Caco-2 (cell line): Measurements from ENCODE around the gene FAM76B. TPM values are rescaled to one million over a fixed set of nuclear protein-coding genes. Genes with fewer than 3 reads are reported as not detected.

Source experiments
- BruUV-seq: library from RNA; stranded (reverse); fragments of 400-500 nt; replicated peaks from 2 replicates; lab custom pipeline; 2021; lab: Mats Ljungman, UMichigan
- CTCF ChIA-PET: fragments of 300-600 bp; sonication (Branson Sonifier 250); formaldehyde crosslinking; loops from one replicate; lab custom pipeline; 2022; ENCODE audit warnings: antibody characterized with exemption; lab: Charles Lee
- POLR2A ChIA-PET: fragments of 300-600 bp; sonication (Branson Sonifier 250); formaldehyde crosslinking; loops from one replicate; lab custom pipeline; 2022; ENCODE audit warnings: antibody characterized with exemption; lab: Charles Lee
- DNase-seq, 2 experiments: peaks; one replicate each; pipeline versions ENCODE4 v3.0.0 to v3.0.0-alpha.2; 2020 to 2022
- H3K27me3 ChIP-seq: replicated peaks from 2 replicates; pipeline ENCODE4 v1.6.0; 2011; ENCODE audit warnings: low read length; ENCODE audit not compliant: control insufficient read depth, insufficient read depth
- H3K36me3 ChIP-seq: 2 replicates; pipeline ENCODE4 v1.5.1; 2011; ENCODE audit warnings: low read length; ENCODE audit not compliant: control insufficient read depth, insufficient read depth
- H3K4me1 ChIP-seq: fragments of 250-450 bp; sonication (Bioruptor Pico); 2 replicates; pipeline ENCODE4 v1.5.1; 2020; ENCODE audit warnings: mild to moderate bottlenecking
- H3K4me3 ChIP-seq: 2 replicates; pipeline ENCODE4 v1.5.1; 2011; ENCODE audit warnings: low read depth, mild to moderate bottlenecking, control low read depth, low read length
- H3K9me3 ChIP-seq: fragments of 250-450 bp; sonication (Bioruptor Pico); 2 replicates; pipeline ENCODE4 v1.5.1; 2020; ENCODE audit warnings: mild to moderate bottlenecking, moderate library complexity
- H3K27ac Mint-ChIP-seq: one replicate; pipeline ENCODE4 v1.8.0; 2022; ENCODE audit warnings: mixed read lengths; ENCODE audit not compliant: unreplicated experiment
- H3K27me3 Mint-ChIP-seq: one replicate; pipeline ENCODE4 v1.8.0; 2022; ENCODE audit warnings: mixed read lengths; ENCODE audit not compliant: insufficient read depth, unreplicated experiment
- H3K36me3 Mint-ChIP-seq: one replicate; pipeline ENCODE4 v1.8.0; 2022; ENCODE audit warnings: mild to moderate bottlenecking, mixed read lengths; ENCODE audit not compliant: insufficient read depth, unreplicated experiment
- H3K4me1 Mint-ChIP-seq: one replicate; pipeline ENCODE4 v1.8.0; 2022; ENCODE audit warnings: low read depth, mixed read lengths; ENCODE audit not compliant: unreplicated experiment
- H3K4me3 Mint-ChIP-seq: one replicate; pipeline ENCODE4 v1.8.0; 2022; ENCODE audit warnings: mild to moderate bottlenecking, moderate library complexity, mixed read lengths; ENCODE audit not compliant: unreplicated experiment
- H3K9me3 Mint-ChIP-seq: one replicate; pipeline ENCODE4 v1.8.0; 2022; ENCODE audit warnings: mixed read lengths; ENCODE audit not compliant: unreplicated experiment
- CTCF ChIP-seq, 2 experiments: fragments of 200-600 bp in 1 of 2; IDR thresholded peaks; 1 replicate in 1 of 2; 2 replicates in 1 of 2; pipeline versions ENCODE4 v1.5.1 to v1.8.0; 2011 to 2022; ENCODE audit warnings: antibody characterized with exemption in 1 of 2, control low read depth in 1 of 2, inconsistent platforms in 1 of 2, low read depth in 1 of 2, low read length in 1 of 2, mild to moderate bottlenecking in 1 of 2, moderate library complexity in 1 of 2; ENCODE audit not compliant: insufficient read depth in 1 of 2, severe bottlenecking in 1 of 2, unreplicated experiment in 1 of 2
- intact Hi-C: fragments of 100-400 bp; cut with micrococcal nuclease; formaldehyde crosslinking; loops from one replicate; pipeline ENCODE4 v1.10.0; 2022; ENCODE audit not compliant: unreplicated experiment
- total RNA-seq: library from RNA; stranded (reverse); gene quantifications from 2 replicates; pipeline ENCODE4 v1.2.3, GENCODE V29; 2022

The FAM76B gene
- total RNA-seq, 1 experiment from 2014 or later, result 61.3 TPM

GRCh38 chr11:95734009-95734572 lies 55.5 kb downstream of the FAM76B start:
- TF ChIP-seq CTCF (IDR thresholded peaks at IDR 0.05; ENCODE audit: insufficient read depth in 1 of 2, low read depth in 1 of 2, low read length in 1 of 2, severe bottlenecking in 1 of 2, unreplicated experiment in 1 of 2), result no peak
- no peaks in the 10 kb centered on the region for H3K9me3 ChIP-seq
- Mint-ChIP-seq H3K27ac (no peak overlapping the region), H3K4me1 (no peaks in the 10 kb centered on the region), H3K4me3 (no peak overlapping the region), H3K9me3 (no peaks in the 10 kb centered on the region), H3K36me3 (no peaks in the 10 kb centered on the region), H3K27me3 (peaks cover 26% of the 10 kb centered on the region)
- ChIA-PET CTCF (no interaction called here), POLR2A (interaction anchor here (0.6 kb wide), 1 partner anchor 225 kb away, joined by 3 read pairs; no protein-coding TSS in a partner anchor)
- H3K27me3 ChIP-seq, result peaks cover 1% of the 10 kb centered on the region
- DNase-seq, result no peak
- intact Hi-C loops, result no loop called here
- no peaks in the 10 kb centered on the region for H3K4me1 ChIP-seq
- H3K4me3 ChIP-seq, result no peak overlapping the region
- BruUV-seq, result no TSS peak
- no peaks in the 10 kb centered on the region for H3K36me3 ChIP-seq

DNA sequence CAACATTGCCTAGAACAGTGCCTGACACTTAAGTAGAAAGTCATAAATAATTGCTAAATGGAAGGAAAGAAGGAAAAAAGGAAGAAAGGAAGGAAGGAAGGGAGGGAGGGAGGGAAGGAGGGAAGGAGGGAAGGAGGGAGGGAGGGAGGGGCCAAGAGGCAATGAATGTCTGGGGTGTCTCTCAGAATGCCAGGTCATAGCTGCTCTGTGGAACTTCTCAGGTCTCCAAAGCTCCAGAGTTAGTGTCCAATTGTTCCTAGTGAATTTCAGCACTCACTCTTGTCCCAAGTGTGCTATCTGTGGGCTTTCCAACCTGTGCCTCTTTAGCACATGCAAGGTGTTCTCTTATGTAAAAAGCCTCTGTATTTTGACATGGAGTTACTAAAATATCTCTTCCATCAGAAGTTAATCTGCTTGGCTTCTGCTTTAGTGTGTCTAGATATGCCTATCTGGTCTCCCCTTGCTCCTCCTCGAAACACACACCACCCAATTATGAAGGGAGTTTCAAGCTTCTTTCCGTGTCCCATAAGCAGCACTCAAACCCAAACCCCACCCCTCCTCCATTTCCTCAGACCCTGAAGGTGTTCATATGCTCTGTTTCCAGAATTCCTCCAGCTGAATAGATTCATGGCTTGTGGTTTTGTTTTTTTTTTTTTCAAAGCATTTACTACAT lies 56.5 kb downstream of the FAM76B start:
- Mint-ChIP-seq H3K4me3 (no peak overlapping the region), H3K4me1 (no peaks in the 10 kb centered on the region), H3K36me3 (no peaks in the 10 kb centered on the region), H3K27ac (no peak overlapping the region), H3K27me3 (peaks cover 26% of the 10 kb centered on the region), H3K9me3 (no peaks in the 10 kb centered on the region)
- no peak for DNase-seq
- Histone ChIP-seq H3K36me3 (no peaks in the 10 kb centered on the region), H3K4me1 (no peaks in the 10 kb centered on the region), H3K9me3 (no peaks in the 10 kb centered on the region), H3K27me3 (peaks cover 1% of the 10 kb centered on the region), H3K4me3 (no peak overlapping the region)
- intact Hi-C loops, result no loop called here
- ChIA-PET CTCF (interaction anchor here (0.7 kb wide), 1 partner anchor 578 kb away, joined by 3 read pairs; no protein-coding TSS in a partner anchor), POLR2A (interaction anchor here (0.6 kb wide), 1 partner anchor 224 kb away, joined by 3 read pairs; no protein-coding TSS in a partner anchor)
- no peak for TF ChIP-seq CTCF (IDR thresholded peaks at IDR 0.05; ENCODE audit: insufficient read depth in 1 of 2, low read depth in 1 of 2, low read length in 1 of 2, severe bottlenecking in 1 of 2, unreplicated experiment in 1 of 2)
- BruUV-seq, result no TSS peak

DNA sequence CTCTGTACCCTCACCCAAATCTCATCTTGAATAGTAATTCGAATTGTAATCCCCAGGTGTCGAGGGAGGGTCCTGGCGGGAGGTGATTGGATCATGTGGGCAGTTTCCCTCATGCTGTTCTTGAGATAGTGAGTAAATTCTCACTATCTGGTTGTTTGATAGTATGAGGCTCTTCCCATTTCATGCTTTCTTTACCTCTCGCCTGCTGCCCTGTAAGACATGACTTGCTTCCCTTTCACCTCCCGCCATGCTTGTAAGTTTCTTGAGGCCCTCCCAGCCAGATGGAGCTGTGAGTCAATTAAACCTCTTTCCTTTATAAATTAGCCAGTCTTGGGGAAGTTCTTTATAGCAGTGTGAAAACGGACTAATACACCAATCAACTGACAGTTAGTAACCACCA lies 60.1 kb downstream of the FAM76B start:
- ChIA-PET POLR2A (no interaction called here), CTCF (no interaction called here)
- no peak overlapping the region for H3K4me3 ChIP-seq
- no peak for DNase-seq
- intact Hi-C loops, result no loop called here
- no peaks in the 10 kb centered on the region for H3K9me3 Mint-ChIP-seq
- H3K36me3 Mint-ChIP-seq, result no peaks in the 10 kb centered on the region
- peaks cover 20% of the 10 kb centered on the region for H3K27me3 Mint-ChIP-seq
- H3K27ac Mint-ChIP-seq, result no peak overlapping the region
- H3K4me3 Mint-ChIP-seq, result no peak overlapping the region
- no peaks in the 10 kb centered on the region for H3K9me3 ChIP-seq
- no peaks in the 10 kb centered on the region for H3K4me1 ChIP-seq
- TF ChIP-seq CTCF (IDR thresholded peaks at IDR 0.05; ENCODE audit: insufficient read depth in 1 of 2, low read depth in 1 of 2, low read length in 1 of 2, severe bottlenecking in 1 of 2, unreplicated experiment in 1 of 2), result no peak
- H3K4me1 Mint-ChIP-seq, result no peaks in the 10 kb centered on the region
- no peaks in the 10 kb centered on the region for H3K36me3 ChIP-seq
- no TSS peak for BruUV-seq
- no peaks in the 10 kb centered on the region for H3K27me3 ChIP-seq
